Measurements from ENCODE around the gene MALT1. TPM values are rescaled to one million over a fixed set of nuclear protein-coding genes. Genes with fewer than 3 reads are reported as not detected.

The MALT1 gene
- total RNA-seq, 2 donors from 2014 or later = 87.8 to 108 TPM

DNA sequence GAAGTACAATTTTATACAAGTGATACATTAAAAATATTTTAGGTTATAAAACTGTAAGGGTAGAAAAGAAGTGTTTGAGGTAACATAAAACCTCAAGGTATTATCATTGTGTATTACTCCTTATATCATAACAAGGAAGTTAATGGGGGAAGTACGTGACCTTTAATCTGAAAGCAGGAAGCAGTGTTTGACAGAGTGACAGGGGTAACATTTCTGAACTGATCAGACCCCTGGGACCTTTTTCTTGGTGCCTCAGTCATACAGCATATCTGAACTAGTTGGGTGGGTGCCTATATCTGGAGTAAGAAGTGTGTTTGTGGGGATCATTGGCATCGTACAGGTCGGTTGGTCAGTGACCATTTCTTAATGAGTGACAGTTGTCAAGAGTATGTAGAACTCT, 43.0 kb downstream of the MALT1 start:
- H3K9me3 ChIP-seq (ENCODE audit: control insufficient read depth, low read length, poor library complexity, severe bottlenecking) = no peaks in the 10 kb centered on the region
- H3K36me3 Mint-ChIP-seq (ENCODE audit: low read depth) = peaks cover 13% of the 10 kb centered on the region
- DNase-seq (no peak), ATAC-seq (peak; percentile 66)
- peak overlapping the region; percentile 63 for H3K4me3 Mint-ChIP-seq
- peak overlapping the region; percentile 96 for H3K27ac Mint-ChIP-seq
- H3K4me1 Mint-ChIP-seq = peaks cover 38% of the 10 kb centered on the region
- H3K27me3 Mint-ChIP-seq = no peaks in the 10 kb centered on the region

DNA sequence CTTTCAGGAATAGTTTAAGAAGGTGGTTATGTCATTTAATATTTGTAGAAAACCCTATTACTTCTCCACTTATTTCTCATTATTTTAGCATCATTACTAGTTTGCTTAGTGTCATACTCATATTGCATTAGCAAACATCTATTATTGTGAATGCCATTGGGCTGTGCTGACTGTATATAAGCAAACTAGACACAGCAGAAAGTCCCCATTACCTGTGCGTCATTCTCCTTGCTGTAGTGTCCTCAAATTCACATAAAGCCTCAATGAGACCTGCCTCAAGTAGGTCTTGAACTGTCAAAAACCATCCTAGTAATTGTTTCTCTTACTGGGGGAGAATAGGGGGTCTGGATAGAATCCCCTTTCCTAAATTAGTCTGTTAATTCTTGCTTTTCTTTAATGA, 43.6 kb downstream of the MALT1 start:
- H3K27me3 Mint-ChIP-seq = no peaks in the 10 kb centered on the region
- H3K9me3 ChIP-seq (ENCODE audit: control insufficient read depth, low read length, poor library complexity, severe bottlenecking) = no peaks in the 10 kb centered on the region
- H3K4me3 Mint-ChIP-seq = peak overlapping the region; percentile 63
- DNase-seq (no peak), ATAC-seq (peak; percentile 60)
- peaks cover 13% of the 10 kb centered on the region for H3K36me3 Mint-ChIP-seq (ENCODE audit: low read depth)
- peak overlapping the region; percentile 96 for H3K27ac Mint-ChIP-seq
- peaks cover 41% of the 10 kb centered on the region for H3K4me1 Mint-ChIP-seq

DNA sequence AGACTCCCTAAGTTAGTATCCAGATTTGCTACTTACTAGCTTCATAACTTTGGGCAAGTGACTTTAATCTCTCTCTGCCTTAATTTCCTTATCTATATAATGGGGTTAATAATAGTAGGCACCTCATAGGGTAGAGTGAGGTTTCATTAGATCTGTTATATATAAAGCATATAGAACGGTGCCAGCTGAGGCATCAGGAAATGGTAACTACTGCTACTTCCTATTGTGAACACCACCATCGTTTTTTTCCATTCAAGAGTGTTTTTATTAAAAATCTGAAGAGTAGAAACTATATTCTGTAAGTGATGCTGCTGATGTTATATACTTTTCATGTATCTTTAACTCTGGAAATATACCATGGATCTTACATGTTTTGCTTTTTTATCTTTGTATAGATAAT, 44.3 kb downstream of the MALT1 start:
- H3K36me3 Mint-ChIP-seq (ENCODE audit: low read depth) = peaks cover 16% of the 10 kb centered on the region
- peak overlapping the region; percentile 96 for H3K27ac Mint-ChIP-seq
- DNase-seq = no peak
- H3K9me3 ChIP-seq (ENCODE audit: control insufficient read depth, low read length, poor library complexity, severe bottlenecking) = no peaks in the 10 kb centered on the region
- H3K4me3 Mint-ChIP-seq = no peak overlapping the region
- ATAC-seq = peak; percentile 36
- peaks cover 44% of the 10 kb centered on the region for H3K4me1 Mint-ChIP-seq
- no peaks in the 10 kb centered on the region for H3K27me3 Mint-ChIP-seq

DNA sequence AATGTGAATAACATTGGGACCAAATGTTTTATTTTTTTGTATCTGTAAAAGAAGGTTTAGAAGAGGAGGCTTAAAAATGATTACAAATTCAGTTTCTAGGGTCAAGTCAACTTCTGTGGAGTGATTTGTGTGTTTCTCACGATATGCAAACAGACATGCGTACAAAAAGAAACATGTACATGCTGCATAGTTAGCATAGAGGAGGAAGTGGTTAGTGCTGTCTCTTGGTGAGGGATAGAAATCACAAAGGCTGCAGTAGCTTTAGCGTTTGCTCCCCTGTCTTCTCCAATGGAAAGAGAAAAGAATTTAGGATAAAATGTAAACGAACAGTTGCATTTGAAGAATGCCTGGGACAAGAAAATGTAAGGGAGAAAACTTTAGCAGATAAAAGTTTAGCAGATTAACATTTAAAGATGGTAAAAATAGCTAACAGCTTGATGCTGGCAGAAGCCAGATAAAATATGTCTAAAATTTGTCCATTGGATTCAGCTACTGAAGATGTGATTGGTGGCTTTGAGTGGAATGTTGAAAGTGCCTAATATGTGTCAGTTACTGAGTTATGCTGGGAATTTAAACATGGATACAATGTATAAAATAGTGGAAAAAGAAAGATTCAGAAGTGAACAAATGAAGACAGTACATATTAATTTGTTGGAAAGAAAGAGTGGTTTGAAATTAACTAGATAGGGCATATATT, 44.9 kb downstream of the MALT1 start:
- H3K27ac Mint-ChIP-seq = peak overlapping the region; percentile 96
- H3K27me3 Mint-ChIP-seq = no peaks in the 10 kb centered on the region
- DNase-seq = no peak
- peak overlapping the region; percentile 87 for H3K4me3 Mint-ChIP-seq
- peaks cover 44% of the 10 kb centered on the region for H3K4me1 Mint-ChIP-seq
- H3K9me3 ChIP-seq (ENCODE audit: control insufficient read depth, low read length, poor library complexity, severe bottlenecking) = no peaks in the 10 kb centered on the region
- ATAC-seq = peak; percentile 81
- H3K36me3 Mint-ChIP-seq (ENCODE audit: low read depth) = peaks cover 16% of the 10 kb centered on the region

DNA sequence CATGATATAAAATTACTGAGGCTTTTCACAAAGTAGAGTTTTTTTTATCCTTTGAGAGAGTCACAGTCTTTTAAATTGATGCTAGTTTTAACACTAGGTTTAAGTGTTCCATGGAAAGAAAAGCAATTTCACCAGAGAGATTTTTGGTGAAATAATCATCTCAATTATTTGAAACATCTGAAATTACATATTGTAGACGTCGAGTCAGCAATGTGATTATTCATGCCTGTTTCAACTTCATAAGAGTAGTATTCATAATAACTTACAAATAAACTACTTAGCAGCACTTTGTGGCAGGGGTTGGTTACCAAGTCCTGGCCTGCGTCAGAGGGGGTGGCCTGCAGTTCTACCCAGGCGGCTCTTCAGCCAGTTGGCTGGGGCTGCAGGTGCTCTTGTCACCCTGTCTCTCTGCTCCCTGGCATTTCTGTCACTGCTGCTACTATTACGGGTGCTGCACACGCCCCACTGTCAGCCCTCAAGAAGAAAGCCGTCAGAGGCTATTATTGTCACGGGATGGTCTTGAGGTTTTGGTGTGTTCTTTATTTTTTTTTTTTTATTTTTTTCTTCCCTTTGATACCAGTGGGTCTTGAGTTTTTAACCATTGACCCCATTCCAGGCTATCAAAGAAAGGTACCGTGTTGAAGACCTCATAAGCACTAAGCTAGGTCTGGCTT, 50.4 kb downstream of the MALT1 start:
- H3K36me3 Mint-ChIP-seq (ENCODE audit: low read depth) = peaks cover 8% of the 10 kb centered on the region
- no peaks in the 10 kb centered on the region for H3K27me3 Mint-ChIP-seq
- H3K4me1 Mint-ChIP-seq = peaks cover 19% of the 10 kb centered on the region
- no peak for DNase-seq
- no peak overlapping the region for H3K4me3 Mint-ChIP-seq
- no peak overlapping the region for H3K27ac Mint-ChIP-seq
- no peaks in the 10 kb centered on the region for H3K9me3 ChIP-seq (ENCODE audit: control insufficient read depth, low read length, poor library complexity, severe bottlenecking)
- peak; percentile 30 for ATAC-seq

DNA sequence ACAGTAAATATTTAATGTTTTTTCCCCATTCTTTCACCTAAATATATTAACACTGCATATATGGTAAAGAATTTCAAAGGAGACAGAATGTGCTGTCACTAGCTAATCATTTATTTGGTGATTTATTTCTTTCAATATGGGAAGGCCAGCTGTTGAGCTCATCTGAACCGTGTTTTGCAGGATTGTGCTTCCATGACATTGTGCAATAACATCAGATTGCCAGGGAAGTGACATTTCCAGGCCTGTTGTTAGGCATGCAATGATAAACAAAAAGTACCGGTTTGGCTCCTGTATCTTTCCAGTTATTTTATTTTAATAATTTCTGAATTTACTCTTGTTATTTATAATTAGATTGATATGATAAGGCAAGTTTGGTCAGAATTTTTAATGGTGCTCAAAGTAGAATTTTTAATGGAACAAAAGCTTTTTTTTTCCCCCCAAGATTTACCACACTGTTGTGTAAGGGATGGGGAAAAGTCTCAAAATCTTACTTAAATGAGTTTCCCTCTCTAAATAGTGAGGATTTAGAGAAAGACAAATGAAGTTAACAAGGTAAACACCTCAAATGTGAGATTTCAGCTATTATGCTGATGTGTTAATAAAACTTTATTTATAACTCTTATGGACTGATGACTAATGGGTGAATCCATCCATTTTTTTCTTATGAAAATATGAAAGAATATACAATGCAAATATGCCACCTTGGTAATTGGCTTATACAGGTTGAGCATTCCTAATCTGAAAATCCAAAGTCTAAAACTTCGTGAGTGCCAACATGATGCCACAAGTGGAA, 52.7 kb downstream of the MALT1 start:
- peaks cover 3% of the 10 kb centered on the region for H3K36me3 Mint-ChIP-seq (ENCODE audit: low read depth)
- DNase-seq (no peak), ATAC-seq (no peak)
- H3K9me3 ChIP-seq (ENCODE audit: control insufficient read depth, low read length, poor library complexity, severe bottlenecking) = no peaks in the 10 kb centered on the region
- H3K27me3 Mint-ChIP-seq = no peaks in the 10 kb centered on the region
- H3K4me1 Mint-ChIP-seq = peaks cover 11% of the 10 kb centered on the region
- H3K4me3 Mint-ChIP-seq = no peak overlapping the region
- H3K27ac Mint-ChIP-seq = no peak overlapping the region

DNA sequence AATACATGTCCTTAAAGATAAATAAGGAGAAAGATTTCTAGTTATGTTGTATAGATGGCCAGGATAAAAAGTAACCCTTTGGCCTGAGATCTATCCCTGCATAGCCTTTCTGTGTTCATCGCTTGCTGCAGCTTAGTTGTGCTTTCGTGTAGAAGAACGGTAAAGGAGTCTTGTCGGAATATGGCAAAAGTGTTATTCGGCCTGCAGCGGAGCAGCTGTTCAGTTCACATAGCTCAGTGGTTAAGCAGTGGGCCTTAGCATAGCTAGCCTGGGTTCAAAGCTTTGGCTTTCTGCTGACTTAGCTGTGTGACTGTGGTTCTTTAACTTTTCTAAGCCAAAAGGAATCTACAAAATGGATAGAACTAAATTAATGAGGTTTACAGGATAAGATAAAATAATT, 55.4 kb downstream of the MALT1 start:
- H3K36me3 Mint-ChIP-seq (ENCODE audit: low read depth) = peaks cover 5% of the 10 kb centered on the region
- peak overlapping the region; percentile 67 for H3K27ac Mint-ChIP-seq

DNA sequence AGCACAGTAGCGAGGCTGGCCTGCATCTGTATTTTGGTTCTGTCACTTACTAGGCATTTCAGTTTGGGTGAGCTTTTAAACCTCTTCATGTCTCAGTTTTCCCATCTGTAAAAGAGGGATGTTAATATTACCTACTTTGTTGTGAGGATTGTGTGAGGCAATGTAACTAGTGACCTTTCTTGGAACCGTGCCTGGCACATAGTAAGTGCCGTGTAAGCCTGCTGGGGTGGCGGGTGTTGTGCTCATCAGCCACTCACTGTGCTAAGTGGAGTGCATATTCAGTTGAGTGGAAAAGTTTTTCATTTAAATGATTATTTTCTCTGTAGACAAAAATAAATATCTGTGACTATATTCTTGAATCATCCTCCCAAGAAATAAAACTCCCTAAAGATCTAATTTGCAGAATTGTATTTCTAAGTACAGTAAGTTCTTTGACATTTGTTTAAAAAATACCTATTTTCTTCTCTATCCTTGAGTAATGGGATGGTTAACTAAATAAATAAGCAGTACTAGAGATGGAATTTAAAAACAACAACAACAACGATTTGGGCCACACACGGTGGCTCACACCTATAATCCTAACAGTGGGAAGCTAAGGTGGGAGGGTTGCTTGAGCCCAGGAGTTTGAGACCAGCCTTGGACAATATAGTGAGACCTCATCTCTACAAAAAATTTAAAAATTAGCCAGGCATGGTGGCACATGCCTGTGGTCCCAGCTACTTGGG, 56.7 kb downstream of the MALT1 start:
- Mint-ChIP-seq H3K36me3 (ENCODE audit: low read depth) (peaks cover 5% of the 10 kb centered on the region), H3K27me3 (no peaks in the 10 kb centered on the region), H3K4me1 (peaks cover 12% of the 10 kb centered on the region), H3K4me3 (no peak overlapping the region), H3K27ac (no peak overlapping the region)
- H3K9me3 ChIP-seq (ENCODE audit: control insufficient read depth, low read length, poor library complexity, severe bottlenecking) = no peaks in the 10 kb centered on the region
- ATAC-seq (no peak), DNase-seq (no peak)

More for the DNA sequence above, 55.4 kb downstream of the MALT1 start:
- Mint-ChIP-seq H3K27me3 (no peaks in the 10 kb centered on the region), H3K4me1 (peaks cover 11% of the 10 kb centered on the region), H3K4me3 (no peak overlapping the region)
- no peak for DNase-seq
- ATAC-seq = no peak
- no peaks in the 10 kb centered on the region for H3K9me3 ChIP-seq (ENCODE audit: control insufficient read depth, low read length, poor library complexity, severe bottlenecking)

DNA sequence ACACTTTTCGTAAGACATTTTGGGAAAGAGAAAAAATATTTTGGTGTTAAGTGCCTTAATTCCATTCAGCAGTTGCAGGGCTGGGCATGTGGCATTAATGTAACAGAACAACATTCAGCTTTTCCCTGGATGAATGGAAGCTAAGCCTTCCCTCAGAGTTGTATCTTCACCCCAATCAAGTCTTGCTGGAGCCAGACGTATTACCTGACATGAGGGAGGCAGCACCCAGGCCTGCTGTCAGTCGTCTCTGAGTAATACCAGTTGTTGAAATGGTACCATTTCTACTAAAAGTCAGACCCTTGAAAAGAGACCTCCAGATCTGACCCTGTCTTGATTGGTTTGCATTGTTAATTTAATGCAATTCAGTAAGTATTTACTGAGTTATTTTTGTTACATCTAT, 57.5 kb downstream of the MALT1 start:
- ATAC-seq (no peak), DNase-seq (no peak)
- Mint-ChIP-seq H3K4me3 (no peak overlapping the region), H3K27ac (no peak overlapping the region), H3K27me3 (no peaks in the 10 kb centered on the region), H3K36me3 (ENCODE audit: low read depth) (peaks cover 5% of the 10 kb centered on the region), H3K4me1 (peaks cover 12% of the 10 kb centered on the region)
- H3K9me3 ChIP-seq (ENCODE audit: control insufficient read depth, low read length, poor library complexity, severe bottlenecking) = no peaks in the 10 kb centered on the region

DNA sequence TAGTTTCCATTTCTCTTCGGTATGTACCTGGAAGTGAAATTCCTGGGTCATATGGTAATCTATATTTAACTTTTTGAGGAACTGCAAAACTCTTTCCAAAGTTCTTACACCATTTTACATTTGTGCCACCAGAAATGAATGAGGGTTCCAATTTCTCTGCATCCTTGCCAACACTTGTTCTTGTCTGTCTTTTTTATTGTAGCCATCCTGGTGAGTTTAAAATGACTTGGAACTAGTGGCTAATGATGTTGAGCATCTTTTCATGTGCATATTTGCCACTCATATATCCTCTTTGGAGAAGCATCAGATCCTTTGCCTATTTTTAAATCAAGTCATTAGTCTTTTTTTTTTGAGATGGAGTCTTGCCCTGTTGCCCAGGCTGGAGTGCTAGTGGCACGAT, 59.4 kb downstream of the MALT1 start:
- H3K27ac Mint-ChIP-seq = no peak overlapping the region

DNA sequence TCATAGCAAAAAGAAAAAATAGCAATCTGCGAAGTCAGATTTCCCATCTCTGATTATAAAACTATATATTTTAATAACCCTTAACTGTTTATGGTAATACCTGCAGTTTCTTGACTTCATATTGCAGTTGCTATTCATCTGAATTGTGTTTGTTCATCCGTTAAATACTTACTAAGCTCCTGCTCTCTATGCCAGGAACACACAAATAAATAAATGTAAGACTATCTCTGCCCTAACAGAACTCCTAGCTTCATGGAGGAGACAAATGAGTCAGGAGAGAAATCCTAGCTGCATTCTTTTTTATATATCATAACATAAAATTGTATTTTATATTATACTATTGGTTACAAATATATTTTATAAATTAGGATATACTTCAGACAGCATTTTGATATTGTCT, 61.2 kb downstream of the MALT1 start:
- ATAC-seq (no peak), DNase-seq (no peak)
- H3K9me3 ChIP-seq (ENCODE audit: control insufficient read depth, low read length, poor library complexity, severe bottlenecking) = no peaks in the 10 kb centered on the region
- H3K4me1 Mint-ChIP-seq = peaks cover 9% of the 10 kb centered on the region
- no peak overlapping the region for H3K4me3 Mint-ChIP-seq
- no peak overlapping the region for H3K27ac Mint-ChIP-seq
- peaks cover 8% of the 10 kb centered on the region for H3K36me3 Mint-ChIP-seq (ENCODE audit: low read depth)
- H3K27me3 Mint-ChIP-seq = no peaks in the 10 kb centered on the region

More for the DNA sequence above, 59.4 kb downstream of the MALT1 start:
- ATAC-seq = no peak
- no peaks in the 10 kb centered on the region for H3K9me3 ChIP-seq (ENCODE audit: control insufficient read depth, low read length, poor library complexity, severe bottlenecking)
- H3K4me1 Mint-ChIP-seq = peaks cover 12% of the 10 kb centered on the region
- H3K4me3 Mint-ChIP-seq = no peak overlapping the region
- DNase-seq = no peak
- no peaks in the 10 kb centered on the region for H3K27me3 Mint-ChIP-seq
- peaks cover 5% of the 10 kb centered on the region for H3K36me3 Mint-ChIP-seq (ENCODE audit: low read depth)

DNA sequence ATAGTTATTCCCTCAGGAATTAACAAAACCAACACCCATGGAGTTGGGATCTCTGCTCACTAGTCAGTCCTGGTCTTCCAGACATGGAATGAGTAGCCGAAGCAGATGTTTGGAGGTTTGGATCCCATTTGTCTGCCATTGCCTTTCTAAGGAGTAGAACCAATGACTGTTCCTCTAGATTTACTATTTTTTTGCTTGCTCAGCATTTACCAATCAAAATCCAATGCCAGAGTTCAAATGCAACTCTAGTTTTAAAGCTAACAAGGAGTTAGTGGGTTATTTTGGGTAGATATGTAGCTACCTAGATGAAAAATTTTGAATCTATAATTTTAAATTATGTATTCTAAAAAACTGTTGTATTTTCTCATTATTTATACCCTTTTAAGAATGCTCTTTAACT, 62.6 kb downstream of the MALT1 start:
- Mint-ChIP-seq H3K27me3 (no peaks in the 10 kb centered on the region), H3K4me1 (peaks cover 9% of the 10 kb centered on the region), H3K36me3 (ENCODE audit: low read depth) (peaks cover 8% of the 10 kb centered on the region), H3K27ac (no peak overlapping the region), H3K4me3 (no peak overlapping the region)
- H3K9me3 ChIP-seq (ENCODE audit: control insufficient read depth, low read length, poor library complexity, severe bottlenecking) = no peaks in the 10 kb centered on the region
- ATAC-seq (no peak), DNase-seq (no peak)

DNA sequence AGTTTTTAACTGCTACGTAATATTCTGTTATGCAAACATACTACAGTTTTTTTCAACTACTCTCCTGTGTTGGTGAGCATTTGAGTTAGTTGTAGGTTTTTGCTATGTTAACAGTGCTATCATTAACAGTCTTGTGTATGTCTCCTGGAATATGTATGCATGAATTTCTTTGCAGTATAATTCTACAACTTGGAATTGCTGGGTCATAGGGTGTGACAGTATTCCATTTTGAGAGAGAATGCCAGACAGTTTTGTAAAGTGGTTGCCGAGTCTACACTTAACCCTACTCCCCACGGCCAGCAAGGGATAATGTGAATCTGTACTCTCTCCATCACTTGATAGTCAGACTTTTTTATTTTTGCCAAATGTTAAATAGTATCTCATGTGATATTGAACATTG, 67.1 kb downstream of the MALT1 start:
- DNase-seq (no peak), ATAC-seq (no peak)
- Mint-ChIP-seq H3K27me3 (no peaks in the 10 kb centered on the region), H3K4me3 (no peak overlapping the region), H3K27ac (no peak overlapping the region), H3K36me3 (ENCODE audit: low read depth) (peaks cover 9% of the 10 kb centered on the region), H3K4me1 (peaks cover 8% of the 10 kb centered on the region)
- H3K9me3 ChIP-seq (ENCODE audit: control insufficient read depth, low read length, poor library complexity, severe bottlenecking) = no peaks in the 10 kb centered on the region
